BJ (cell line): Measurements from ENCODE around the gene EFHC1. TPM values are rescaled to one million over a fixed set of nuclear protein-coding genes. Genes with fewer than 3 reads are reported as not detected.

Experiments
- CTCF ChIA-PET: fragments of 350-600 bp; formaldehyde crosslinking; extraction: SDS; loops from one replicate; lab custom pipeline; 2021; ENCODE audit warnings: antibody characterized with exemption, inconsistent platforms; lab: Yijun Ruan, JAX
- POLR2A ChIA-PET: fragments of 300-600 bp; sonication (Branson Sonifier 250); formaldehyde crosslinking; extraction: SDS; loops from one replicate; lab custom pipeline; 2021; ENCODE audit warnings: antibody characterized with exemption; lab: Charles Lee
- DNase-seq: peaks from one replicate; pipeline ENCODE4 v3.0.0-alpha.2; 2011; ENCODE audit warnings: low read depth
- H3K27me3 ChIP-seq: 2 replicates; pipeline ENCODE4 v1.6.0; 2011; ENCODE audit warnings: low read length; ENCODE audit not compliant: control insufficient read depth, insufficient read depth
- H3K36me3 ChIP-seq: 2 replicates; pipeline ENCODE4 v1.5.1; 2011; ENCODE audit warnings: low read length; ENCODE audit not compliant: control insufficient read depth, insufficient read depth
- H3K4me3 ChIP-seq: 2 replicates; pipeline ENCODE4 v1.5.1; 2011; ENCODE audit warnings: low read depth, mild to moderate bottlenecking, control low read depth, low read length
- polyA plus RNA-seq: library from polyadenylated mRNA; depleted of rRNA; stranded (reverse); fragments of >200 nt; gene quantifications from 2 replicates; pipeline ENCODE4 v1.2.3, GENCODE V29; 2011
- TF ChIP-seq, protein P1 (sequence below): IDR thresholded peaks from 2 replicates; pipeline ENCODE4 v1.5.1; 2011; ENCODE audit warnings: low read depth, mild to moderate bottlenecking, control low read depth, inconsistent platforms, low read length, moderate library complexity; ENCODE audit not compliant: insufficient read depth

EFHC1 gene
- polyA plus RNA-seq, 1 experiment: 16.6 TPM

DNA sequence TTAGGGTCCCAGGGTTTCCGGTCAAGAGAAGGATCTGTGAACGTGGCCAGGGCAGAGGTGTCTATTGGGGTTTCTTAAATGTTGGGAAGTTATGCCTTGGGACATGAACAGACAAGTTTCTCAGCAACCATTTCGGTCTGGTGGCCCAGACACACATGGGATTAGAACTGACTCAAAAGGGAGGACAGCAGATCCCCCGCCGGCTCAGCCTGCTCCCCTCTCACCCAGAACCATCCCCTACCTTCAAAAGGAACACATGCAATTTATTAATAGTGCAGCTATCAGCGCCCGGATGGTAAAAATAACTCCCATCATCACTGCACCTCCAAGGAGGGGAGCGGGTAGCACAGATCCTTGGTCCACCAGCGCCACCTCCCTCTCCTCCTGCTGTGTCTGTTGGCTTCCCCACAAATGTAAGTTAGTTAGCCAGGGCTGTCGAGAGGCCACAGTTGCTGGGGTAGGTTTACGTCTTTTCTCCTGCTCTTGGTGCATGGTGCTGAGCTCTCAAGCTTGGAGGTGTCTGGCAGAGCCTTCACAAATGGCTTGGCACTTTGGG lies 79.6 kb downstream of the EFHC1 start:
- ChIA-PET POLR2A (no interaction called here), CTCF (interaction anchor here (0.6 to 1.8 kb wide), 7 partner anchors 24 to 162 kb away, joined by 3 to 5 read pairs (median 3); no protein-coding TSS in a partner anchor)
- no peak for DNase-seq
- TF ChIP-seq, protein P1, sequence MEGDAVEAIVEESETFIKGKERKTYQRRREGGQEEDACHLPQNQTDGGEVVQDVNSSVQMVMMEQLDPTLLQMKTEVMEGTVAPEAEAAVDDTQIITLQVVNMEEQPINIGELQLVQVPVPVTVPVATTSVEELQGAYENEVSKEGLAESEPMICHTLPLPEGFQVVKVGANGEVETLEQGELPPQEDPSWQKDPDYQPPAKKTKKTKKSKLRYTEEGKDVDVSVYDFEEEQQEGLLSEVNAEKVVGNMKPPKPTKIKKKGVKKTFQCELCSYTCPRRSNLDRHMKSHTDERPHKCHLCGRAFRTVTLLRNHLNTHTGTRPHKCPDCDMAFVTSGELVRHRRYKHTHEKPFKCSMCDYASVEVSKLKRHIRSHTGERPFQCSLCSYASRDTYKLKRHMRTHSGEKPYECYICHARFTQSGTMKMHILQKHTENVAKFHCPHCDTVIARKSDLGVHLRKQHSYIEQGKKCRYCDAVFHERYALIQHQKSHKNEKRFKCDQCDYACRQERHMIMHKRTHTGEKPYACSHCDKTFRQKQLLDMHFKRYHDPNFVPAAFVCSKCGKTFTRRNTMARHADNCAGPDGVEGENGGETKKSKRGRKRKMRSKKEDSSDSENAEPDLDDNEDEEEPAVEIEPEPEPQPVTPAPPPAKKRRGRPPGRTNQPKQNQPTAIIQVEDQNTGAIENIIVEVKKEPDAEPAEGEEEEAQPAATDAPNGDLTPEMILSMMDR: no peak
- Histone ChIP-seq H3K27me3 (no peaks in the 10 kb centered on the region), H3K4me3 (no peak overlapping the region), H3K36me3 (peaks cover 30% of the 10 kb centered on the region)

GRCh38 chr6:52500238-52501129 lies 80.3 kb downstream of the EFHC1 start:
- TF ChIP-seq, protein P1: no peak
- no peak for DNase-seq
- Histone ChIP-seq H3K36me3 (peaks cover 36% of the 10 kb centered on the region), H3K4me3 (no peak overlapping the region), H3K27me3 (no peaks in the 10 kb centered on the region)
- ChIA-PET CTCF (interaction anchor here (0.5 to 1.8 kb wide), 4 partner anchors 24 to 154 kb away, joined by 3 to 5 read pairs (median 4); no protein-coding TSS in a partner anchor), POLR2A (no interaction called here)

DNA sequence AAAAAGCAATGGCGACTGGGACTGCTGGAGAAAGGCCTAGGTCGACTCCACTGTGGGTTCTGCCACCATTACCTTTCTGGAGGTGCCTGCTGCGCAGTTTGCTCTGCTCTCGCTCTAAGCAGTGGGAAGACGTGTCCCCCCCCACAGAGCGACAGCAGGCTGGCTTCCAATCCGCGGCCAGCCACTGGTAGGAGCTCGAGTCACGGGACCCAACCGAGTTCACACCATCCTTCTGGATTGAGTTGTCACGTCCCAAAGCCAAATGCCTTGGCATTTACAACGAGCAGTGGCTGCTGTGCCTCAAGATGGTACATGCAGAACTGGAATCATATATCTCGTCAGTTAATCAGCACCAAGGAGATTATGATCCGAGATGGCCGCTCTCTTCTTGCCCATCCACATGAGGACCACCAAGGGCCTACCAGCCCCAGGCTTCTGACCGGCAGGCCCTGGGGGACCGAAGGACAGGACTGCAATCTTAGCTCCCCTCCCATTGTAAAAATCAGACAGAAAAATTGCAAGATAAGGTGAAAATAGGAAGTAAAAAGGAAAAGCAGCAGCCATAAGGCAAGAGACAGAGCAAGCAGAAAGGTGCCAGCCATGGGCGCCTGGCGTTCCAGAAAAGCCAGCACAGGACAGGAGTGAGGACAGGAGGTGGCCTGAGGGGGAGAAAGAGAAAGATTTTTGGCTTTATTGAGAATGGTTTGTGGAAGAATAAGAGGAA lies 82.3 kb downstream of the EFHC1 start:
- H3K4me3 ChIP-seq: no peak overlapping the region
- ChIA-PET POLR2A (no interaction called here), CTCF (interaction anchor here (1.2 kb wide), 1 partner anchor 95 kb away, joined by 3 read pairs; no protein-coding TSS in a partner anchor)
- H3K36me3 ChIP-seq: peaks cover 52% of the 10 kb centered on the region
- DNase-seq: no peak
- TF ChIP-seq, protein P1: no peak
- H3K27me3 ChIP-seq: no peaks in the 10 kb centered on the region

DNA sequence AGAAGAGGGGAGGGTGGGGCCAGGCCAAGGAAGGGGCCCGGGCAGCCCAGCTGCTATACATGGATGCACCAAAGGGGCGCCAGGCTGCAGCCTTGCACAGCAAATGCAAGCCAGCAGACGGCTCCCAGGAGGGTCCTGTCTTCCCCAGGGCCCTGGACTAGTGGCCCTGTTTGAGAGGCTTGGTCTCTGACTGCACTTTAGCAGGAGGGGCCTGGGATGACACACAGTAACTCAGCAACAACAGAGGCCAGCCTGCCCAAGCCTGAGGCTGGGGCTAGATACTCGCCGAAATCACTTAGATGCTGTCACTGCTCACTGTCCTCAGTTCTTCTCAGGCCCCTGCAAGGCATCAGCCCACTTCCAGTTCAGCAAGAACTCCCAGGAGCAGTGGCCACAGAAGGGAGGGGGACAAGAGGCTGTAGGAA lies 83.2 kb downstream of the EFHC1 start:
- CTCF ChIA-PET: no interaction called here
- H3K36me3 ChIP-seq: peaks cover 55% of the 10 kb centered on the region
- DNase-seq: no peak
- no peaks in the 10 kb centered on the region for H3K27me3 ChIP-seq
- H3K4me3 ChIP-seq: no peak overlapping the region
- TF ChIP-seq, protein P1: 0 out of 2 replicates have a peak, but pooled peaks have one; percentile 8
- POLR2A ChIA-PET: no interaction called here
